HG03439 (cell line): Measurements from ENCODE around the gene AASDH.
"Not testable (repeated sequence)": the region's sequence is repeated elsewhere in the genome, so short reads cannot be mapped to it uniquely, and the experiment has no call there.

ENCODE experiments used
- ATAC-seq: cut with Tn5 transposase; IDR thresholded peaks from one replicate; pipeline ENCODE4 v1.9.1; 2021; ENCODE audit warnings: mild to moderate bottlenecking, moderate library complexity; ENCODE audit not compliant: unreplicated experiment

AASDH gene

DNA sequence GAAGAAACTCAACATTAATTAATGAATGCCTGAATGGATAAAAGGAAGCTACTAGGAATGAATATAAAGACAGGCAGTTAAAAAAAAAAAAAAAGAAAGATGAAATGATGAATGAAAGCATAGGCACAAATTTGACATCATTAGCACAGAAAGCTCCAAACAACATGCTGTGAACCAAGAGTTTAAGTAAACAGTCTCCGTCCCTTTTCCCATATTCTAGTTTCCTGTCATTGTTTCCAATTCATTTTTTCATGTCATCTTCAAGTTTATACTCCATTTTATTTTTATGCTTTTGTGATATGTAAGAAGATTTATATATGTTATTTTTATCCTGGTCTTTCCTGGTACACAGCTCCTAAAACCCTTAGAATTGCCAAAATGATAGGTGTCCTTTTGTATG lies 17.7 kb upstream of the AASDH start:
- ATAC-seq = no peak

DNA sequence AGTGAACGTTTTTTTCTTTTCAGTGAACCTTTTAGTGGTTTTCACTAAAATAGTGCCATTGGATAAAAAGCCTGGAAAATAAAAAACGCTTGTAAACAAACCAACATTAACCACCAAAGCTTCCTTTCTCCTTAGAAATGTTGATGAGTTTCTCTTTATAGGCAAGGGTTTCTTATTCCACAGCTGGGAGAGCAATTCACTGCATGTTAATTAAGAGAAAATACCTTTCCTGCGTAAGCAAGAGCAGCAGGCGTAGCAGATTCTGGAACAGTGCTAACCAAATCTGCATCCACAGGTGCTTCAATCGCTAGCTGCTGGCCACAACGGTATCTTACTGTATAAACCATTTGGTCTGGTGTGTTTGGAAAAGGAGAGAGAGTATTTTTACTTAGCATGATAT lies 13.3 kb upstream of the AASDH start:
- ATAC-seq = no peak

DNA sequence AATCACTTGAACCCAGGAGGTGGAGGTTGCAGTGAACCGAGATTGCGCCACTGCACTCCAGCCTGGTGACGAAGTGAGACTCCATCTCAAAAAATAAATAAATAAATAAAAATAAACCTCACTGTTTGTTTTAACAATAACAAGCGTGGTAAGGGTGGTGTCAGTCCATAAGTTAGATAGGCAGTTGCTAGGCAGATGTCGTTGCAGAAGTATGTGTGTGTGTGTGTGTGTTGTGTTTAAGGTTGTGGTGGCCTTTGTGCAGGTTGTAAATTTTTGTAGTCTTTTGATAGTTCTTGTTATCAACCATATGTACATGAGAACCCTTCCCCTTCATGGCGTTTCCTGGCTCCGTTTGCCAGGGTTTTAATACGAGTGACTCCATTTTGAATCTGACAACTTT lies 4.0 kb upstream of the AASDH start:
- no peak for ATAC-seq

DNA sequence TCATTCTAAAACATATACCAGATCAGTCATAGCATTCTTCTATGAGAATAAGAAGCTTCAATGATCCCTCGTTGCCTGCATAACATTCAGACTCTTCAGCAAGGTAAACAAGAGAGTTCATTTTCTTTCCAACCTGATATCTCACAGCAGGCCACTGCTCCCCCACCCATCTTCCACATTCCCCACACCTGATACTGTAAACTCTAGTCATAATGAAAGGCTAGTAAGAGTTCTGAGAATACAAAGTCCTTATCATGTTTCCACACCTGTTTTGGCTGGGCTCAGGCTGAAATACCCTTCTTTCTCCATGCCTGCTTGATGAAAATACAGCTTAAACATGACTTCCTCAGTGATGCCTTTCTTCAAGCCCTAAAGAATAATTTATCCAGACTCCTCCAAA lies 2.3 kb upstream of the AASDH start:
- ATAC-seq = no peak

DNA sequence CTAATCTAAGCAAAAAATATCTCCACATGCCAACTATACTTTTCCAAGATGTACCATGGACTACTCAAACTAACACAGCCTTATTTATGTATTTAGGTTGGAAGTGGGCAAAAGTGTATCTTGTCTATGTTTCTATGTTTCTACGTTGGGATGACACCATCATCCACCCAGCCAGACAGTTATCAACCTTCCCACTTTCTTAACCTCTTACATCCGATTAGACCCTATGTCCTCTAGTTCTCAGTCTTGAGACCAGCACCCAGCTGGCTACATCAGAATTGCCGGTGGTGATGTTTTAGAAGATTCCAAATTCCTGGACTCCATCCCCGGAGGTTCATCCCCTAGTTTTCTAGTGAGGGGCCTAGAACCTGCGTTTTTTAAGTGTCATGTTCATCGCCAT lies 1.0 kb upstream of the AASDH start:
- no peak for ATAC-seq

DNA sequence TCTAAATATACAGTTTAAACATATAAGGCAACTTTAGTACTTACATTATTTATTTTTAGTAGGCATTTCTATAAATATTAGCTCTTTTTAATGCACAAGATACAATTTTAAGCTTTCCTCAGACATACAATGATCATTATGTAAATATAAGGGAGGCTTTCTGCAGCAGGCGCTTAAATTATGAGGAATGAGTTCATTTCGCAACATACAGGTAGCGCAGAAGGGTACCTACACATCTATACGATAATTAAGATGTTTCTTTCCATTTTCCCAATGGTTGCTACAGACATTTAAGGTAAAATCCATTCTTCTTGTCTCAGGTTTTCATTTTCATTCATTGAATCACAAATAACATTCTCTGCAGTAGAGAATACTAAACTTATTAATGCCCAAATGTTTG lies 1.2 kb downstream of the AASDH start:
- ATAC-seq = no peak

DNA sequence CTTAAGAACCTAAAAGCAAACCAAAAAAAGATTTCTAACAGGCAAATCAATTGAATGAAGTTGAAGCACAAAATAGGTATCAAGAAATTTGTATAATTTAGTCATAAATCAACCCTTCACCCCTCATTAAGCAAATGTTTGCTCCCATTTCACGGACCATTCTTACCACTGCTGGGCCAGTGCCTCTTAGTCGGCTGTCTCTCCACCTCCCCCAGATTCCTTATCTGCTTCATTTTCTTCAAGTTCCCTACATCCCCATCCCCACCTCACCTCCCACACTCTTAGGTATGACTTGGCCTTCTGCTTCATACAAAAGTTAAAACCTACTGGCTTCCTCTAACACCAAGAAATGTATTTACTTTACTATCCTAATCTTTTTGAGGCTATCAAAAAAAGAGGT lies 11.8 kb downstream of the AASDH start:
- ATAC-seq = no peak

DNA sequence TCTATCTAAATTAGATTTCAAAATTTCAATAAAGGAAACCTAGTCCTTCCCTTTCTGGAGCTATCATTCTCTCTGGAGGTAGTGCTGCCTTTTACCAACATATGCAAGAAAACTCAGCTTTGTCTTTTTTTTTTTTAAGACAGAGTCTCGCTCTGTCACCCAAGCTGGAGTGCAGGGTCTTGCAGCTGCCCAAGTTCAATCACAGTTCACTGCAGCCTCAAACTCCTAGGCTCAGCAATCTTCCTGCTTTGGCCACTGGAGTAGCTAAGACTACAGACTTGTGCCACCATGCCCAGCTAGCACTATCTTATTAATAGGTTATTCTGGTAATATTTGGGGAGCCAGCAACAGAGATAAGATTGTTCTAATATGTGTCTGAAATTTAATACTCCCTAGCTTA lies 12.3 kb downstream of the AASDH start:
- no peak for ATAC-seq

DNA sequence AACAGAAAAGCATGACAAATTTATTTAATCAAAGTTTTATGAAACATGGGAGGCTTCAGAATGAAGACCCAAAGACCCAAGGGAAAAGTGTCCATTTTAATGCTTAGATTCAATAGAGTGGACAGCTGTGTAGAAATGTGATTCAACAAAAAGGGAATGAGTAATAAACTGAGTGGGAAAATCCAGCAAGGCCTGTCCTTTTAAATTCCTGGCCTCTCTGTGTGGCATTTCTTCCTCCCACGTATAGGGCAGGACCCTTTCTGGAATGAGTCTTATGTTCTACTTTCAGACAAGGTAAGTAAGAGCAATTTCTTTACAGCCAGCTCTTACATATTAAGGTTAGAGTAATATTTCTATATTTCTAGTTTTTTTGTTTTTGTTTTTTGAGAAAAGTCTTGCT lies 14.5 kb downstream of the AASDH start:
- no peak for ATAC-seq

DNA sequence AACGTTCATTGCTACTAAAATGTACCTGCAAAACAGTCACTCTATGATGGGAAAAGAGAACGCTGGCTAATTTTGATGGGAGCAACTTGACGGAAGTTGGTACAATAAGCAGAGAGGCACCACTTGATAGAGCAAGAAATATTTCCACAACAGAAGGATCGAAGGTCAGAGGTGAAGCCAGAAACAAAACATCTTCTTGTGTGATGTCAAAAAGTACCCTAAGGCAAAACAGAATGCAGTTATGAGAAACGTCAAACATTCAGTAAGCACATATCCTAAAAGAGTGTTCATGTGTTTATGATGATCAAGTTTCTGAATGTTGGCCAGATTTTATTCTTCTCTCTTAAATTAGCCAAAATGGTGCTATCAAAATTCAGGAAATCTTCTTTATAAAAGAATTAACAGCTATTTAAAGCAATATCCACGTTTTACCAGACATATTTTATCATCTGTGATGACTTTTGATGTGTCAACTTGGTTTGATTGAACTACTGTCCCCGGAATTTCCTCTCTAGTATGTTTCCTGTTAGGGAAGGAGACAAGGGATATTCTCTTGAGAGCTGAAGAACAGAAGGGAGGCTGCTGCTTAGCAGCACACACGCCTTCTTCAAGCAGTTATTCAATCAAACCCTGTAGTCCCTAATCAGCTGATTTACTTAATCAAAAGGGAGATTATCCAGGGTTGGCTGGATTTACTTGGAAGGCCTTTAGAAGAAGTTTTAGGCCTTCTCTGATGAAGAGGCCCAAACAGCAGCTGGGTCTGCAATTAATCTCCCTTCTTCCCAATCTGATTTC lies 15.7 kb downstream of the AASDH start:
- no peak for ATAC-seq

DNA sequence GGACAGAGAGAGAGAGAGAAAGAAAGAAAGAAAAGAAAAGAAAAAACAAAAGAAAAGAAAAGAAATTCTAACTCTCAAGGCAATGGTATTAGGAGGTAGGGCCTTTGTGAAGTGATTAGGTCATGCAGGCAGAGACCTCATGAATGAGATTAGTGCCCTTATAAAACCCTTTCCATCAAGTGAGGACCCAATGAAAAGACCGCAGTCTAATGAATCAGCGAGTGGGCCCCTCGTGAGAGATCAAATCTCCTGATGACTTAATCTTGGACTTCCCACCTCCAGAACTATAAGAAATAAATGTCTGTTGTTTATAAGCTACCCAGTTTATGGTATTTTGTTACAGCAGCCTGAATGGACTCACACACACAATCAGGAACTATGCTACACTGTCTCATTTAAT lies 16.9 kb downstream of the AASDH start:
- ATAC-seq = no peak

DNA sequence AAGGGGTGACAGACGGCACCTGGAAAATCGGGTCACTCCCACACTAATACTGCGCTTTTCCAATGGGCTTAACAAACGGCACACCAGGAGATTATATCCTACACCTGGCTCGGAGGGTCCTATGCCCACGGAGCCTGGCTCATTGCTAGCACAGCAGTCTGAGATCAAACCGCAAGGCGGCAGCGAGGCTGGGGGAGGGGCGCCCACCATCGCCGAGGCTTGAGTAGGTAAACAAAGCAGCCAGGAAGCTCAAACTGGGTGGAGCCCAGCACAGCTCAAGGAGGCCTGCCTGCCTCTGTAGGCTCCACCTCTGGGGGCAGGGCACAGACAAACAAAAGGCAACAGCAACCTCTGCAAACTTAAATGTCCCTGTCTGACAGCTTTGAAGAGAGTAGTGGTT lies 24.3 kb downstream of the AASDH start:
- ATAC-seq = not testable (repeated sequence)

DNA sequence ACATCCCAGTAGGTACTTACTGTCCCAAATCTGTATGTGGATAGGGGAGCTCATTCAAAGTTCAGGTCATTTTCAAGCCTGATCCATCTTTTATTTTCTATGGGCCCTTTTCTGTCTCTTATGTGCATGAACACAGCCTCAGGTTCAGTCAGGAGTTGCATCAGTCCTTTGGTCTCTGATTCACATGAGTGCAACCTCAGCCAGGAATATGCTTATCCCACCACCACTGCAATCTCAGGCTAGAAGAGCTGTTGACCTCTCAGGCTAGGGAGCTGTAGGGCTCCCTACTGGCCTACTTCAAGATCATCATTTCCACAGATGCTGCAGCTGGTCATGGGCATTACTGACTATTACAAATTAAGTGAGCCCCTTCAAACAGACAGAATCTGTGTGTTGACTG lies 27.2 kb downstream of the AASDH start:
- no peak for ATAC-seq

DNA sequence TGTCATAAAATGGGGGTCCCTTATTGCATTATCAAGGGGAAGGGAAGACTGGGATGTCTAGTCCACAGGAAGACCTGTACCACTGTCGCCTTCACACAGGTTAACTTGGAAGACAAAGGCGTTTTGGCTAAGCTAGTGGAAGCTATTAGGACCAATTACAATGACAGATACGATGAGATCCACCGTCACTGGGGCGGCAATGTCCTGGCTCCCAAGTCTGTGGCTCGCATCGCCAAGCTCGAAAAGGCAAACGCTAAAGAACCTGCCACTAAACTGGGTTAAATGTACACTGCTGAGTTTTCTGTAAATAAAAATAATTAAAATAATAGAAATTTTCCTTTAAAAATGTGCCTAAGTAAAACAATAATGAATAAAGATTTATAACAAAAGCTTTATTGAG lies 30.6 kb downstream of the AASDH start:
- no peak for ATAC-seq

DNA sequence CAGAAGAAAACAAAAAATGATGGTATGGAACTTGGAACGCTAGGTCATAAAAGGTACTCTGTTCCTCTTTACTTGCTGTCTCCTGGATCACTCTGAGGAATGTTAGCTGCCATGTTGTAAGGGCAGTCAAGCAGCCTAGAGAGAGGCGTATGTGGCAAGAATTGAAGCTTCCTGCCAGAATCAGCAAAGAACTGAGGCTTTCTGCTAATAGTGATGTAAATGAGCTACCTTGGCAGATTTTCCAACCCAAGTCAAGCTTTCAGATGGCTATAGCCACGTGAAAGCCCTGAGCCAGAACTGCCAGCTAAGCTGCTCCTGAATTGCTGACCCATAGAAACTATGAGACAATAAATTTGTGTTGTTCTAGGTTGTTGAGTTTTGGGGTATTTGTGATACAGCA lies 38.7 kb downstream of the AASDH start:
- ATAC-seq = no peak

DNA sequence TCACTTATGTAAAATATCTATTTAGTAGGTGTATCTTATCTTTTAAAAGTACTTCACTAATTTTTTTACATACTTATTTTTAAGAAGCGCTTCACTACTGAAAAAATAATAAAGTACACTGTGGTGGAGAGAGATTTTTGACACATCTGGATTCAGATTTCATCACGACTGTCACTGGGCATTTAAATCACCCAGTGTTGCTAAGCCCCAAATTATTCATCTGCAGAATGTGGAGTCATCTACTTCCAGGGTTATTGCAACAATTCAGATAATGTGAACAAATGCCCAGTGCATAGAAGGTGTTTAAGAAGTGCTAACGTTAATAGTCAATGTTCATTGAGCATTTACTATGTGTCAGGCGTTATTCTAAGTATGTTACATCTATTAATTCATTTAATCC lies 41.8 kb downstream of the AASDH start:
- ATAC-seq = no peak

DNA sequence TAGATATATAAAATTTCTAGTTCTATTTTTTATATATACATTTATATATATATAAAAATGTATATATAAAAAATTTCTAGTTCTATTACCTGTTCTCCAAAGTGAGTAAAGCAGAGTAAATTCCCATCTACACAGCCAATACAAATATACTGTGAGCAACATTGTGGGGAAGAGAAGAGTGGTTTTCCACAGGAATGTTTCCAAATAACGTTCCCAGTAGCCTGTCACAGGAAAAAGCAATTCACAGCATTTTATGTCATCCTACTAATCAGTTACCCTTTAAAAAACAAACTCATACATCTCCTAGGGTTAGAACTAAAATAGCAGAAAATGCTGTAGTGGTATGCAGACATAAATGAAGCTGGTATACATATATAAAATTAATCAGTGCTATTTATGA lies 44.5 kb downstream of the AASDH start:
- ATAC-seq = no peak

DNA sequence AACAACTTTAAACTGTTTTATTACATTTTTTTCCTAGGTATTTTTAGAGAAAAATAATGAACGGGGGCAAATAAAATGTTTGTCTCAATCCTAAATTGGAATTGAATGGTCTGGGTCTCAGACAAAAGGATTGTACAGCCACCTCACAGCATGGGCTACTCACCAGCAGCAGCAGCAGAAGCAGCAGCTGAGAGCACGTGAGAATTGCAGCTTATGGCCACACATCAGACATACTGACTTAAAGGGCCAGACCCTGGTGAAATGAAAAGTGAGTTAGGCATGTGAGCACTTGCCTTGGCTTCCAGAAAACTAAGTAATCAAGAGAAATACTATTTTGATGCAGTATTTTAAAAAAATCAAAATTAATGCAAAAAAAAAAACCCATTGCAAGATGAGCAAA lies 56.6 kb downstream of the AASDH start:
- no peak for ATAC-seq

DNA sequence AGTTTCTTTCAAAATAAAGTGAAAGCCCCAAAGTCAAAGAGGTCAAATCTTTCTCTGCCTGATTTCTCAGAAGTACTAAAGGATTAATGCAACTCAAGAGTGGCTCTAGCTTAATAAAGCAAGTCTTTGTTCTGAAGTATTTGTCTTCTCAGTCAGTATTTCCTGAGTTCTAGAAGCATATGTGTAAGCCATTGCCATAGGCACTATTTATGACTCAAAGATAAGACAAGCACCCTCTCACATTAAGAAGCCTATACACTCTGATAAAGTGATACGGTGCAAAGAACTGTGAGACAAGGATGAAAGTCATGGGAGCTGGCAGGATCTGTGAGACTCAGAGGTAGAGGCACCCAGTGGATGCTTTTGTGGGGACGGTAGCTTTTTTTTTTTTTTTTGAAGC lies 60.9 kb downstream of the AASDH start:
- ATAC-seq = no peak

DNA sequence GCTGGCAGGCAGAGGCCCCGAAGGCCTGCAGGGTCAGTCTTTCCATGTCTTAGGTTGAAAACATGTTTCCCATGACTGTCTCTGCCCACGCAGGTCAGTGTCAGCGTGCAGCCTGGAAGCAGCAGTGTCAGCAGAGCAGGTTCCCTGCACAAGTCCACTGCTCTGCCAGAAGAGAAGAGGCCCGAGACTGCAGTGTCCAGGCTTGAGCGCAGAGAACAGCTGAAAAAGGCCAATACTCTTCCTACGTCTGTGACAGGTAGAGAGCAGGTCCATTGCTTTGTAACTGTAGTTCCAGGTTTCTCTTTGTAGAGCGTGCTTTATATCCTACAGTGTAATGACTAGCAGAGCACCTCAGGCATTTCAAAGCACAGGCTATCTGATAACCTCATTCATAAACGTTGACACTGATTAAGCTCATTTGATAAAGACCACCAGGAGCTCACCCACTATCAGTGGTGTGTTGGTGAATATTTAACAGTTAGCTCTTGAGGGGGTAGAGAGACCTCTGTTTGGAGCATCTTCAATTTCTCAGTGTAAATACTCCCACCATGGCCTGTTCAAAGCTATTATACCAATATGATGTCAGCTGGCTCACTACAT lies 63.2 kb downstream of the AASDH start:
- no peak for ATAC-seq

DNA sequence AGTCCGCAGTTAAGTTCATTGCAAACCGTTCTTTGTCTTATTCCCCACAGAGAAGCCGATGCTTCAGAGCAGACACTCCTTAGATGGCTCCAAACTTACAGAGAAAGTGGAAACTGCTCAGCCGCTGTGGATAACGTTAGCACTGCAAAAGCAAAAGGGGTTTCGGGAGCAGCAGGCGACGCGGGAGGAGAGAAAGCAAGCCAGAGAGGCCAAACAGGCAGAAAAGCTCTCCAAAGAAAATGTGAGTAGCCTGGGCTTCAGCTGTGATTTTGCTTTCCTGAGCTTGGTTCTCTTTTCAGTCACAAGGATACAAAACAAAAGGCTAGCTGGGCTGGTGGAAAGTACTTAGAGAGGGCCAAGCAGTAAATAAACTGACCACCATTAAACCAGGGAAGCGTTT lies 64.0 kb downstream of the AASDH start:
- ATAC-seq = no peak

DNA sequence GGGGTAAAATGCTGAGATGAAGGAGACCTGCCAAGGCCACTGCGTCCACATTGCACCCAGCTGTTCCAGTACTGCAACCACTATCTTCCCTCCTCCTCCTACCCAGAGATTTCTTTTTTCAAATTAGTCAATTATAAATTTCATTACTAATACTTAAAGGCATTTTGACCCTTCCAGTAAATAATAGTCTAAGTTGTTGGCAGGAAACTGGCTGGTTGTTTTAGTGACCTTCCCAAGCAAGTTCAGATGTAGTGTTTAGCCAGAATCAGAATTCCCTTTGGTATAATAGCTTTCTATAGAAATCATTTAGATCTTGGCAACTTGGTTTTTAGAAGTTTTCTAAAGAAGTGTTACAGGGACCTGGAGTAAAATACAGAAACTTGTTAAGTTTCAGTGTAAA lies 66.0 kb downstream of the AASDH start:
- no peak for ATAC-seq

DNA sequence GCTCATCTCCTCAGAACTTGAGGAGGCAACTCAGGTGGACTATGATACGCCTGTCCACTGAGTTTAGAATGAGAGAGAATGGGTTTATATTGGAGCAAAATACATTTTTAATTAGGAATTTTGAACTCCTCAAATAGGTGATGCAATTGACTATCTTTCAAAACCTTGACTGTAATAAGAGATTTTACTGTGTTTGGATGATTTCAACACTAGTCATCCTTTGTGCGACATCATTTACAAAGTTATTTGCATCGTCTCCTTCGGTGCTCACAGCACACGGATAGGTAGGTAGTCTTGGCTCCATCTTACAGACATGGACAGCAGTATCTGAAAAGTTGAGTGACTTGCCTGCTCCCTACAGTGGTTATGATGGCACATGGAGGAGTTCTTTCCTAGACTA lies 67.0 kb downstream of the AASDH start:
- no peak for ATAC-seq
